HG03196 (cell line): ENCODE data around the gene NDUFB2.
"Not testable (repeated sequence)": the region's sequence is repeated elsewhere in the genome, so short reads cannot be mapped to it uniquely, and the experiment has no call there.

Source experiments
- ATAC-seq: cut with Tn5 transposase; IDR thresholded peaks from one replicate; pipeline ENCODE4 v1.9.1; 2021; ENCODE audit not compliant: unreplicated experiment

Gene NDUFB2

DNA sequence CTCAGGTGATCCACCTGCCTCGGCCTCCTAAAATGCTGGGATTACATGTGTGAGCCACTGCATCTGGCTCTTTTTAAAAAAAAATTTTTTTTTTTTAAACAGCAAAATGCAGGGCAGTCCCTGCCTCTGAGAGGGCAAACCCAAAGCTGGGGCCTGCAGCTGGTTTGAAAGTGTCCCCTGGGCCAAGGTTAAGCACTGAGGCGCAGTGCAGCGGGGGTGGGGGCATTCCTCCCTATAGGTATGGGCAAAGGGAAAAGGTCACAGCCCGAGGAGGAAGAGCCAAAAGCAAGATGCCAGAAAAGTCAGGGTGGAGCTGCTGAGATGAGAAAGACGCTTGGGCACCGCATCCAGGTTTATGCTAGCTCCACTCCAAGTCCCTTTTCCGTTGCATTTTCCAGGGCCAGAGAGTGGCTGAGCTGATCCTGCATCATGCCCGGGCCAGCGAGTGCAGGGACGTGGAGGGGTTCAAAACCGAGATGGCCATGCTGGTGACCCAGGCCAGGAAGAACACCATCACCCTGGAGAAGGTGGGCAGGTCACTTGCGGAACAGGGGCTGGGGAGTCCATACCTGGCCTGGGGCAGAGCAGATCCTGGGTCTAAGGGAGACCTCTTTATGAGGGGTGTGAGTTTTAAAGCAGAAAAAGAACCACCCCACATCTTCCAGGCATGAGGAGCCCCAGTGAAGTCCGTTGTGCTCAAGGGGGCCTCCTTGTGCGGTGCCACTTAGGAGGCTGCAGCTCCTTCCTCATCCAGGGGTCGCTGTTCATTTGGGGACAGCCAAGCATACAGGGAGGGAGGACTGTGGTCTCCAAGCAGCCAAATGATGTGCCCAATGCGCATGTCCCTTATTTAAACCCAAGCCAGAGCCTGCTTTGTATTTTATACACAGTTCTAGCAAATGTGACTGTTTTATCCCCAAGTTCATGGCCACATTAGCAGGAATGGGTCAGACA, 7.0 kb upstream of the NDUFB2 start:
- no peak for ATAC-seq

DNA sequence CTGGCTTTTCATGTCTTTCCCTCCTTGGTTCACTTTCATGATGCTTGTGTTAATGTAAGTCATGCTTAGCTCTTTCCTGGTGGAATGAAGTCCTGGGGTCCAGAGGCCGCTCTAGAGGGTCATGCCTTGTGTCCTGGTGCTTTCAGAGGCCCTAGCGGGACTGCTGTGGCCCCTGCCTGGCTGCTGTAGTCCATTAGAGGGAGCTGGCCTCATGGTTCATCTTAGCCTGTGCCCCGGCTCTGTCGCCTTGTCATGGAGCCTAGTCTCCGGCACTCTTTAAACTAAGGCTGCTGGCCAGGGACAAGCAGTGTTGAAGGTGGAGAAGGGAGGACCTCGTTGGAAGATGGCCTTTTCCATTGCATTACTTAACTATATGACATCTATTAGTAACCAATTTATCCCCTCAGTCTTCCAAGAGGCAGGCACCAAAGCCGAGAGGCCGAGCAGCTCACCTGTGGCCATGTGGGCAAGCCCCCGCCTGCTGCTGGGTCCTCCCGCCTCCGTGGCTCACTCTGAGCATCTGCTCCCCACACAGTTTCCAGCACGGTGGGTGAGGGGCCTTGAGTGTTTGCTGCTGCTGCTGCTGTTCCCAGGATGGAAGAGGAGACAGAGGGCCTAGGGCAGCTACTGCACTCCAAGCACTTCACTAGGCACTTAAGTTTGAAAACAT, 5.0 kb upstream of the NDUFB2 start:
- no peak for ATAC-seq

DNA sequence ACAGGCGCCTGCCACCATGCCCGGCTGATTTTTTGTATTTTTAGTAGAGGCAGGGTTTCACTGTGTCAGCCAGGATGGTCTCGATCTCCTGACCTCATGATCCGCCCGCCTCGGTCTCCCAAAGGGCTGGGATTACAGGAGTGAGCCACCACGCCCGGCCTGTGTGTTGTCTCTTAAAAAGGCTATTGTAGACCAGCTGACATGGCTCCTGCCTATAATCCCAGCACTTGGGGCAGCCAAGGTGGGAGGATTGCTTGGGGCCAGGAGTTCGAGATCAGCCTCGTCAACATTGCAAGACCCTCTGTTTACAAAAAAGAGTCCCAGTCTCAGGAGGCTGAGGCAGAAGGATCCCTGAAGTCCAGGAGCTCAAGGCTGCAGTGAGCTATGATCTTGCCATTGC, 2.7 kb upstream of the NDUFB2 start:
- not testable (repeated sequence) for ATAC-seq

DNA sequence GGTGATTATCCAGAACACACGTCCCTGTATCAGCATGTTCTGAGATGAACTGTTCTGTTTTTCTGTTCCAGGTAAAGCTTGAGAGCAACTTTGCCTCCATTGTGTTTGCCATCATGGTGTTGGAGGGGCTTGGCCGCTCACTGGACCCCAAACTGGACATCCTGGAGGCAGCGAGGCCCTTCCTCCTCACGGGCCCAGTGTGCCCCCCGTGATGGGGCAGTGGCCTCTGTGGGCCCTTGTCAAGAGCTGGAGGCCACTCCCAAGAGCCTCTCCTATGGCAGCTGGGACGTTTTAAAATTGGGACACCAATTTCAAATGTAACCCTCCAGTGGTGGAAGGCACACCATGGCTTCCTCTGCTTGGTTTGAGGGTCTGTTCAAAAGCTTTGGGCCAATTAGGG, 1.9 kb upstream of the NDUFB2 start:
- no peak for ATAC-seq

DNA sequence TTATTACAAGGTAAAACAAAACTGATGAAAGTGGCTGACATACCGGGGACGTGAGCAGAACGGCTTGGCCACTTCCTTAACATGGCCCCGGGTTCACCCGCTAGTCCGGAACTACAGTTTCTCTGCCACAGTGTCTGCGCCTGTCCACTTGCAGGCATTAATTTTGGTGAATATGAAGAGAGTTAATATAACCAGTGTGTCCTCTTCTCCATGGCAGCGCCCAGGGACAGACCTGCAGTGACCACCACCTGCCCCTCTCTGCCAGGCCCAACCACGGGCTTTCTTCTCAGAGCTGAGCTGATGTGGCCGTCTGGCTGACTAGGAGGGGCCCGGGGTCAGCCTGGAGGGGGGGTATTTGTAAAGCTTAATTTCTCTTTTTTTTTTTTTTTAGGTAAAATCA, 1.1 kb upstream of the NDUFB2 start:
- ATAC-seq = no peak

DNA sequence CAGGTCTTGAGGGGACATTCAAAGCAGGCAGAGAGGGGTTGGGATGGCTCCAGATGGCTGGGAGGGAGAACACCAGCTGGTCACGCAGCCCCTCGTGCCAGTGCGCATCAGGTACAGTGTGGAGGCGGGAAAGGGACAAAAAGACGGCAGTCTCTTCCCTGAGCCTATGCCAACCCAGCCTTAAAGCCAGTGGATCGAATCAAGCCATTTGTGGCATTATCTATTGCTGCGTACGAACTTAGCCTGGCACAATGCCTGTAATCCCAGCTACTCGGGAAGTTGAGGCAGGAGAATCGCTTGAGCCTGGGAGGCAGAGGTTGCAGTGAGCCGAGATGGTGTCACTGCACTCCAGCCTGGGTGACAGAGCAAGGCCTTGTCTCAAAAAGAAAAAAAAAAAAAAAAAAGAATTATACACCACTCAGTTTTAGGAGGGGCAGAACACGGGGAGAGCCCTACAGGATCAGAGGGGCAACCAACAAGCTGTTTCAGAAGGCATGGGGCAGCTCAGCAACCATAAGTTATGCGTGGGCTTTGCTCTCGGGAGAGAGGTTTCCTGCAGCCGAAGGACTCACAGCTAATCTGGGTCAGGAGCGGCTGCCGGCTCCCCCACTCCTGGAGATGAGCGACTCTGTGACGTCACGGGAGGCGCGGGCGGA, 356 bp upstream of the NDUFB2 start:
- ATAC-seq = no peak

DNA sequence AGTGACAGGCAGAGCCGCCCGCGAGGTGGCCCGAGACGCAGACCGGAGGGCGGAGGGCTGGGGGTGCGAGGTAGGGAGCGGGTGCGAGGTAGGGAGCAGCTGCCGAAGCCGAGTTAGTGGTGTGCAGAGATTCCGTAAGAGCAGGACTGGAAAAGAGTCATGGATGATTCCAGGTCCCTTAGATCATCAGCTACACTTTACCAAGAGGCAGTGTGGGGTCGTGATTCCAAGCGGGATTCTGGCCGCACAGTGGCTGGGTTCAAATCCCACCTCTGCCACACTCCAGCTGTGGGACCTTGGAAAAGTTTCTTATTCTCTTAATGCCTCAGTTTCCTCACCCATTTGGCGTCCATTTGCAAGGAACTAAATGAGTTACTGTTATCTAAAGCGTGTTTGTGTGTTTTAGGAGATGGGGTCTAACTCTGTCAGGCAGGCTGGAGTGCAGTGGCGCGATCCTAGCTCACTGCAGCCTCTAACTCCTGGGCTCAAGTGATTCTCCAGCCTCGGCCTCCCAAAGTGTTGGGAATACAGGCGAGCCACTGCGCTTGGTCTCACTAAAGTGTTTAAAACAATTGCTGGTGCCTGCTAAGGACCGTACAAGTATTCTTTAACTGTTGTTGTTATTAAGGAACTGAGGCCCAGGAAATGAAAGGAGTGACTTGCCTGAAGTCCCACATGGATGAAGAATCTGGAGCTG, 1.1 kb downstream of the NDUFB2 start:
- ATAC-seq = no peak

DNA sequence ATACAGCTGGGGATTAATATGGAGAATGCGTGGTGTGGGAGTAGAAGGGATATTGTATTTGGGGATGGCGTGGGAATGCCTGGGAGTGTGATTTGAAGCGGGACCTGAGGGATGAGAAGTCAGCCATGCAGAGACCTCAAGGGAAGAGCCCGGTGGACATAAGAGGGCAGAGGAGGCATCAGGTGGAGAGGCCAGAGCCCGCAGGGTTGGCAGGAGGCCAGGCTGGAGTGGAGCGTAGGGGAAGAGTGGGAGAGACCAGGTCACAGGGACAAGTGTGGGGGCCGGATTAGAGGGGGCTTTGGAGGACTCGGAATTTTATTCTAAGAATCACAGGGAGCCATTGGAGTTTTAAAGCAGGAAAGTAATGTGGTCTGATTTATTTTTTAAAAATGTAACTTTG, 2.0 kb downstream of the NDUFB2 start:
- ATAC-seq = no peak

DNA sequence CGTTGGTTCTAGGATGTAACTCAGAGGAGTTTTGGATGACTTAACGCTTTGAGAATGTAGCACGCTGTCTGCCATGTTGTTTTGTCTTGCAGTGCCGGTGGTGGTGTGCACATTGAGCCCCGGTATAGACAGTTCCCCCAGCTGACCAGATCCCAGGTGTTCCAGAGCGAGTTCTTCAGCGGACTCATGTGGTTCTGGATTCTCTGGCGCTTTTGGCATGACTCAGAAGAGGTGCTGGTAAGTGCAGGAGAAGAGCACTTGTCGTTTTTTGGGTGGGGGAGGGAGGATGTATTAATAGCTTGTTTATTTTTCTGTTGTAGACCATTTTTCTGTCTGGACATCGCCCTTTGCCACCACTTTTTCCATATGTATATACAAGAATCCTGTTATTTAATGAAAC, 6.3 kb downstream of the NDUFB2 start:
- ATAC-seq = no peak

DNA sequence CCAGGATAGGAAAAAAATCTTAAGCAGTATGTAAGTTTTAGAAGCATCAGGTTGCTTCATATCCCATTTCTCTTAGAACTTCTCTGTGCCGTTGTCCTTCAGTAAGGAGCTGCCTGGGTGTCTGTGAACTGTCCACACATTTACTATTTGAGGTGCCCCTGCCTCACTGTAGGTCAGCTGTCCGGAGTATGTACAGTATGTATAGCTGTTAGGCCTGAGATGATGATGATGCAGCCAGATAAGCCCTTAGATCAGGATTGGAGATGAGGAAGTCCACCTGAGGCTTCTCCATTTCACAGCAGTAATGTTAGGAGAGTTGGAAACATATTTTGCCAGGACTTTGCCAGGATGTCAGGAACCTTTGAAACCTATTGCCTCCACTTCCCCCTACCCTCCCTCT, 7.7 kb downstream of the NDUFB2 start:
- ATAC-seq = no peak

DNA sequence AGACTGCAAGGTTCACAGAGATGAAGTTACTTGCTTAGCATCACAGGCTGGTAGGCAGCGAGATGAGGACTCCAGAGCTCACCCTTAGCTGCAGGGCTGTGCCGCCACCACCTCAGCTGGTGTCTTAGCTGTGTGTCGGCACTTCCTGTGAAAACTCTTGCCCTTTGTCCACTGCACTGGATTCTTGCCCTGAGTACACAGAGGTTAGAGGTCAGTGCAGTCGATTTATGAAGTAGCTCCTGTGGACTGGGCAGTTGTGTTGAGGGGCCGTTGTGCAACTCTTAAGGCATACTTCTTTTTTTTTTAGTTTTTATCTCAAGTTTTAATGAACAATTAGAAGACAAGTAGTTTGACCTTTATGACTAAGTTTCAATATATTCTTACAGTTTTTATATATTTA, 10.6 kb downstream of the NDUFB2 start:
- ATAC-seq = no peak

DNA sequence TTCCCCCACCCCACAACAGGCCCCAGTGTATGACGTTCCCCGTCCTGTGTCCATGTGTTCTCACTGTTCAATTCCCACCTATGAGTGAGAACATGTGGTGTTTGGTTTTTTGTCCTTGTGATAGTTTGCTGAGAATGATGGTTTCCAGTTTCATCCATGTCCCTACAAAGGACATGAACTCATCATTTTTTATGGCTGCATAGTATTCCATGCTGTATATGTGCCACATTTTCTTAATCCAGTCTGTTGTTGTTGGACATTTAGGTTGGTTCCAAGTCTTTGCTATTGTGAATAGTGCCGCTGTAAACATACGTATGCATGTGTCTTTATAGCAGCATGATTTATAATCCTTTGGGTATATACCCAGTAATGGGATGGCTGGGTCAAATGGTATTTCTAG, 12.3 kb downstream of the NDUFB2 start:
- not testable (repeated sequence) for ATAC-seq

DNA sequence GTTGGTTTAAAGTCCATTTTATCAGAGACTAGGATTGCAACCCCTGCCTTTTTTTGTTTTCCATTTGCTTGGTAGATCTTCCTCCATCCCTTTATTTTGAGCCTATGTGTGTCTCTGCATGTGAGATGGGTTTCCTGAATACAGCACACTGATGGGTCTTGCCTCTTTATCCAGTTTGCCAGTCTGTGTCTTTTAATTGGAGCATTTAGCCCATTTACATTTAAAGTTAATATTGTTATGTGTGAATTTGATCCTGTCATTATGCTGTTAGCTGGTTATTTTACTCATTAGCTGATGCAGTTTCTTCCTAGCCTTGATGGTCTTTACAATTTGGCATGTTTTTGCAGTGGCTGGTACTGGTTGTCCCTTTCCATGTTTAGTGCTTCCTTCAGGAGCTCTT, 15.9 kb downstream of the NDUFB2 start:
- not testable (repeated sequence) for ATAC-seq

DNA sequence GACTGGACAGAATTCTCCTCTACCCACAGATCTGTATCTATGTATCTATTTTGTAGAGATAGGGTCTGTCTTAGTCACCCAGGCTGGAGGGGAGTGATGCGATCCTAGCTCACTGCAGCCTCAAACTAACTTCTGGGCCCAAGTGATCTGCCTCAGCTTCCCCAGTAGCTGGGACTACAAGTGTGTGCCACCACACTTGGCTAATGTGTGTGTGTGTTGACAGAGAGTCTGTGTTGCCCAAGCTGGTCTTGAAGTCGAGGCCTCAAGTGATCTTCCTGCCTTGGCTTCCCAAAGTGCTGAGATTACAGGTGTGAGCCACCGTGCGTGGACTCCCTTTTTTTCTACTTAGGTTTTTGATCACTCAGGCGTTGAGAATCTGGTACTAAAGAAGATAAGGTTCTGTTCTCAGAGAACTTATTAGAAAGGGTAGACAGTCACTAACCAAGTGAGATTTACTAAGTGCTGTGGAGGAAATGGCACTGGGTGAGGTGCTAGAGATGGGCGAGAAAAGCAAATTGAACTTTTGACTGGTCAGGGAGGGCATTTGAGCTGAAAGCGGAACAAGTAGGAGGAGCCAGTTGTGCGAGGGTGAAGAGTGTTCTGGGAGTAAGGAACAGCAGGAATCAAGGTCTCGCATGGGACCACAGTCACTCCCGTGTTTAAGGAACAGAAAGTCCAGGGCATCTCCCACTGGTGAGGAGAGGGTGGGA, 18.0 kb downstream of the NDUFB2 start:
- no peak for ATAC-seq

DNA sequence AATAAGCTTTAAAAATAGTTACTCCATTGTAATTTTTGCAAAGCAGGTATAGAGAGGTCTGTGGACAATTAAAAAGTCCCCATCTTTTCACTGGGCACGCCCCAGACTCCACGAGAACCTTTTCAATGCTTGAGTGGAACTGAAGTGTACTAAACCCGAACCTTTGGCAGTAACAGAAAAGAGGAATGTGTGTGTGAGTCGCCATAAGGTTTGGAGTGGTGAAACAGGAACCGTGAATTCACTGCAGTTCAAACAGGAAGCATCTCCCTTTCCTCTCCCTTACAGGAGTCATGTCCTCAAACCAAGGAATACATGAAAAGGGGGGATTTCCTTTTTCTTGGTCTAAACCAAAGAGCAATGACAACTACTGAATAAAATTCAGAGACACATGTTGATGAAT, 23.2 kb downstream of the NDUFB2 start:
- no peak for ATAC-seq

DNA sequence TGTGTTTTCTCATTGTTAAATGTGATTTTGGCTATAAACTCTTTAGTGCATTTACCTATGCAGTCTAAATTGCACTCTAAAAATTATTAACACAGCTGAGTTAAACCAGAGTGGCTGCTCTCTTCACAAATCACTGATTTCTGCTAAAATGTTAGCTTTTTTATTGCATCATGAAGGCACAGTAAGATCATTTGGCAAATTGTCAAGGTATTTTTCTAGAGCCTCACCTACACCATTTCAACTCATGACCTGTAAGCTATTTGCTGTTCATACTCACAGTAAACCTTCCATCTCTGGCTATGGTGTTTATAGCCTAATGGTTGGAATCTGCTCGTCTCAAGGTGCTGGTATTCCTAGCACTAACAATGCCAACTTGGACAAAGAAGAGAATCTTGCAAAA, 25.7 kb downstream of the NDUFB2 start:
- no peak for ATAC-seq

DNA sequence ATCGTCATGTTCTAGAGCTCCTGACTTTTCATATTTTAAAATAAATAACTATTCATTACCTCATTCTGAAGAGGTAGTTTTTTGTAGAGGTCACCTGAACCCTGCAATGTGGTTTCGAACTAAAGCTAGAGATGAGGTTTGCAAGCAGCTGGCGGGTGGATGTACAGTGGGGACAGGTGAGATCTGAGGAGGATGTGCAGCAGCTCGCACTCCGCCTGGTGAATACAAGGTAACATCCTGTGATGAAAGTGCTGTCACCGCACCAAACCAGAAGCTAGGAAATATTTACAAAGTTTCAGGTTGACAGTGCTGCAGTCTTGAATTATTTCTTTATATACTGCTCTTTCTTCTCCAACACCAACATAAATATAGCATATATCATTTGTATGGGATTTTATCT, 26.5 kb downstream of the NDUFB2 start:
- no peak for ATAC-seq

DNA sequence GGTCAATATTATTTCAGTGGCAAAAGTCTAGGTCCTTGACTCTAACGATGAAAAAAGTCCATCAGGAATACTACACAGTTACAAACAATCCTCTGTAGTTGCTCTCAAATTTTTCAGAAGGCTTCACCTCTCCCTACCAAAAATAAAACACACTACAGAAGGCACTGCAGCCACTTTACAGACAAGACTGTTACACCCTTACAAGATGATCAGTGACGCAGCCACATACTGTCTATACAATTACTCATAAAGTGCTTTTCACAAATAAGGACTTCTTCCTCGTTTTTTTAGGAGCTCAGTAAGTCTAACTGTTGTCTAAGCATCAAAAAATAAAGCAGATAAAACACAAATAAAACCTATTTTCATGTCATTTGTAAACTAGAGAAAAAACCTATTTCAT, 27.1 kb downstream of the NDUFB2 start:
- ATAC-seq = no peak

DNA sequence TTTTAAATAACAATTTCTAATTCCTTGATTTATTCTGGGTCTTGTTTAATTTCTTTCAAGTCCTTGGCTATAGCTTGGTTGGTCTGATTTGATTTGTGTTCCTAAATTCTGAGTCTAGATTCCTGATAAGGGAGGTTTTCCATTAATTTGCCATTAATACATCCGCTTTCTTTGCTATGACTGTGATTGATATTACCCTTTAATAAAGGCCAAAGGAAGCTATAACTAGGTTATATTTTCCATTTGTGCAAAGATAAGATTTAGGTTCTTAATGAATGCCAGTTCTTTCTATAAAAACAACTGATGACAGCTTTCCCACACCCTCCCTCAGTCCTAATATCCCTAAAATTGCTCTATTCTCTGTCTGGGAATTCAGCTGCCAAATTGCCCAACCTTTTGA, 28.2 kb downstream of the NDUFB2 start:
- ATAC-seq = no peak

DNA sequence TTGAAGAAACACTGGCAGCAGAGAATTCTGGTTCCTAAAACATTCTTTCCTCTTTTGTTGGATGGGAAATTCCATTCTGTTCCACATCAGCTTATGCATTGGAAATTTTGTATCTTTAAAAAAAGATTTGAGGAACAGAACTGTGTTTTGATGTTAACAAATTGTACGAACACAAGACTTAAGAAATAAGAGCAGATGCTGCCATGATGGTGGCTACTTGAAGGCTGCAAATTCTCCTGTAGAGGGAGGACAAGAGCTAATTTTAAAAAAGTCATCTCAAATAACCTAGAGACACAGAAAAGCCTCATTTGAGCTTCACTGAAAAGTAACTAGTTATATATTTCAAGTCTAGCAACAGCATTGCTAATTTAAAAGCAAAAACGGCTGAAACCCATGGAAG, 29.8 kb downstream of the NDUFB2 start:
- no peak for ATAC-seq

DNA sequence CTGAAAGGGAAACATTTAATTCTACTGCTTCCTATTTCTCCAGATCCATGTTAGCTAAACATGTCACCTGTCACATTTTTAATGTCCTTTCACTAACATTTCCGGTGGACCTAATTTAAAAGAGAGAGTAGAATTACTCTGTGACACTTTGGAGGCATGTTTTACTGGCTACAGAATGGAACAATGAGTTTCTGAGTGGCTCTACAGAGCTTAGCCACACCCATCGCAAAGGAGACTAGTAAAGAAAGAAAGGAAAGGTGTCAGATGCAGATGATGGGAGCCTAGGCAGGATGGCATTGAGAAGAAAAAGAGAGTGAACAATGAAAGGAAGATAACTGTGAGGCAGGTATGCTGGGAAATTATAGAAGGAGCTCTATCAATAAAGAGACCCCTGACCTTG, 35.9 kb downstream of the NDUFB2 start:
- ATAC-seq = no peak
